Measurements from ENCODE around the gene LYZL6.

DNA sequence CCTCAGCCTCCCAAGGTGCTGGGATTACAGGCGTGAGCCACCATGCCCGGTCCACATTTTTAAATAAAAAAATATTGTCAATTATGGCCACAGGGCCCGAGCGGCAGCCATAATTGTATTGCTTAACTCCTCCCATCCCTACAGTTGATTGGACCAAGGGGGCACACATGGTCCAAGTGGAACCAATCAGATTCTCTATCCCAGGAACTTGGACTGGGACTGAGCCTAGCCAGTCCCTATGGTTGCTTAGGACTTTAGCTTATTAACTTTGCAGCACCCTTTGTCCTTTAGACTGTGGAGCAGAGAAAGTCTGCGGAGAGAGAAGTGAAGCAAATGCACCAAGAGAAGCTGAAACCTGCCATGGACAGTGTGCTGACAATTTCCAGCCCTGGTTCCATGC lies 7.5 kb downstream of the LYZL6 start:
- TF ChIP-seq, protein P1, sequence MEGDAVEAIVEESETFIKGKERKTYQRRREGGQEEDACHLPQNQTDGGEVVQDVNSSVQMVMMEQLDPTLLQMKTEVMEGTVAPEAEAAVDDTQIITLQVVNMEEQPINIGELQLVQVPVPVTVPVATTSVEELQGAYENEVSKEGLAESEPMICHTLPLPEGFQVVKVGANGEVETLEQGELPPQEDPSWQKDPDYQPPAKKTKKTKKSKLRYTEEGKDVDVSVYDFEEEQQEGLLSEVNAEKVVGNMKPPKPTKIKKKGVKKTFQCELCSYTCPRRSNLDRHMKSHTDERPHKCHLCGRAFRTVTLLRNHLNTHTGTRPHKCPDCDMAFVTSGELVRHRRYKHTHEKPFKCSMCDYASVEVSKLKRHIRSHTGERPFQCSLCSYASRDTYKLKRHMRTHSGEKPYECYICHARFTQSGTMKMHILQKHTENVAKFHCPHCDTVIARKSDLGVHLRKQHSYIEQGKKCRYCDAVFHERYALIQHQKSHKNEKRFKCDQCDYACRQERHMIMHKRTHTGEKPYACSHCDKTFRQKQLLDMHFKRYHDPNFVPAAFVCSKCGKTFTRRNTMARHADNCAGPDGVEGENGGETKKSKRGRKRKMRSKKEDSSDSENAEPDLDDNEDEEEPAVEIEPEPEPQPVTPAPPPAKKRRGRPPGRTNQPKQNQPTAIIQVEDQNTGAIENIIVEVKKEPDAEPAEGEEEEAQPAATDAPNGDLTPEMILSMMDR (IDR thresholded peaks at IDR 0.05; ENCODE audit: low read depth, low read length), result no peak
- no peak for TF ChIP-seq MYC (IDR thresholded peaks at IDR 0.05; ENCODE audit: low read depth, low read length)
- no peak for TF ChIP-seq POLR2A (IDR thresholded peaks at IDR 0.05; ENCODE audit: extremely low read depth, insufficient read length)
- TF ChIP-seq, protein P2, sequence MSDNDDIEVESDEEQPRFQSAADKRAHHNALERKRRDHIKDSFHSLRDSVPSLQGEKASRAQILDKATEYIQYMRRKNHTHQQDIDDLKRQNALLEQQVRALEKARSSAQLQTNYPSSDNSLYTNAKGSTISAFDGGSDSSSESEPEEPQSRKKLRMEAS (IDR thresholded peaks at IDR 0.05; ENCODE audit: low read depth, low read length), result no peak
